OCI-LY7 (cell line): ENCODE measurements around the gene NAV2. TPM values are rescaled to one million over a fixed set of nuclear protein-coding genes. Genes with fewer than 3 reads are reported as not detected.

Experiments used
- BruUV-seq: library from RNA; stranded (reverse); fragments of 400-500 nt; replicated peaks from 2 replicates; lab custom pipeline; 2021; lab: Mats Ljungman, UMichigan
- CTCF ChIA-PET: fragments of 300-600 bp; sonication (Branson Sonifier 250); formaldehyde crosslinking; loops from one replicate; lab custom pipeline; 2022; ENCODE audit warnings: antibody characterized with exemption; ENCODE audit not compliant: unreplicated experiment; lab: Charles Lee
- POLR2A ChIA-PET: fragments of 300-600 bp; sonication (Branson Sonifier 250); formaldehyde crosslinking; loops from one replicate; lab custom pipeline; 2022; ENCODE audit warnings: antibody characterized with exemption; lab: Charles Lee
- DNase-seq: peaks from one replicate; pipeline ENCODE4 v3.0.0-alpha.2; 2015; ENCODE audit warnings: low spot score
- H2AFZ ChIP-seq: fragments of 200-600 bp; sonication (generic), shearing (Covaris generic); 2 replicates; pipeline ENCODE4 v1.6.1; 2014; ENCODE audit warnings: mild to moderate bottlenecking, antibody characterized with exemption, low read length, moderate library complexity
- H3K27ac ChIP-seq: fragments of 200-600 bp; sonication (generic); 2 replicates; pipeline ENCODE4 v1.5.1; 2014; ENCODE audit warnings: mixed run types, low read depth, mild to moderate bottlenecking, moderate library complexity, low read length, inconsistent platforms; ENCODE audit not compliant: poor library complexity, severe bottlenecking
- H3K36me3 ChIP-seq: fragments of 200-600 bp; sonication (generic); 2 replicates; pipeline ENCODE4 v1.6.1; 2014; ENCODE audit warnings: mild to moderate bottlenecking, antibody characterized with exemption, low read length, moderate library complexity, mixed read lengths; ENCODE audit not compliant: insufficient read depth
- H3K4me1 ChIP-seq: fragments of 200-600 bp; sonication (generic); 2 replicates; pipeline ENCODE4 v1.5.1; 2014; ENCODE audit warnings: mild to moderate bottlenecking, low read length; ENCODE audit not compliant: insufficient read depth, poor library complexity, severe bottlenecking
- H3K4me2 ChIP-seq: fragments of 200-600 bp; sonication (generic); 2 replicates; pipeline ENCODE4 v1.6.1; 2014; ENCODE audit warnings: mild to moderate bottlenecking, low read length
- H3K4me3 ChIP-seq: fragments of 200-600 bp; sonication (generic); 2 replicates; pipeline ENCODE4 v1.5.1; 2014; ENCODE audit warnings: mild to moderate bottlenecking, low read depth, low read length; ENCODE audit not compliant: poor library complexity, severe bottlenecking
- H3K79me2 ChIP-seq: fragments of 200-600 bp; sonication (generic); 2 replicates; pipeline ENCODE4 v1.6.1; 2016; ENCODE audit warnings: low read depth, mild to moderate bottlenecking, low read length, moderate library complexity, mixed read lengths; ENCODE audit not compliant: insufficient read depth
- H3K9me2 ChIP-seq: fragments of 200-600 bp; sonication (generic); 2 replicates; pipeline ENCODE4 v1.6.1; 2016; ENCODE audit warnings: mild to moderate bottlenecking, low read length, mixed read lengths; ENCODE audit not compliant: insufficient read depth
- H3K9me3 ChIP-seq: fragments of 200-600 bp; sonication (generic); 2 replicates; pipeline ENCODE4 v1.6.1; 2014; ENCODE audit warnings: mild to moderate bottlenecking, mixed run types, low read length, mixed read lengths
- H4K20me1 ChIP-seq: fragments of 200-600 bp; sonication (generic); 2 replicates; pipeline ENCODE4 v1.6.1; 2014; ENCODE audit warnings: mild to moderate bottlenecking, antibody characterized with exemption, low read length, moderate library complexity, mixed read lengths; ENCODE audit not compliant: insufficient read depth
- EZH2phosphoT487 ChIP-seq: fragments of 200-600 bp; sonication (generic); IDR thresholded peaks from 2 replicates; pipeline ENCODE4 v1.6.1; 2018; ENCODE audit warnings: low read depth, borderline replicate concordance, mild to moderate bottlenecking, mixed run types, antibody characterized with exemption, low read length, moderate library complexity, mixed read lengths
- intact Hi-C: fragments of 100-400 bp; cut with micrococcal nuclease; formaldehyde crosslinking; loops from one replicate; pipeline ENCODE4 v1.10.0; 2022; ENCODE audit not compliant: unreplicated experiment
- total RNA-seq, 2 experiments: library from RNA; depleted of rRNA in 1 of 2; stranded (reverse); fragments of >200 nt in 1 of 2; shearing (Covaris generic) in 1 of 2; gene quantifications; 2 replicates each; pipeline ENCODE4 v1.2.3, GENCODE V29; 2014 to 2022
- TF ChIP-seq, protein P1 (sequence below): fragments of 200-600 bp; sonication (generic); conservative IDR thresholded peaks from 2 replicates; pipeline ENCODE4 v1.5.1; 2014; ENCODE audit warnings: mild to moderate bottlenecking, antibody characterized with exemption, low read length, moderate library complexity, mixed read lengths

NAV2 gene
- total RNA-seq, 2 experiments from 2014 or later, result 0.06 to 0.68 TPM

DNA sequence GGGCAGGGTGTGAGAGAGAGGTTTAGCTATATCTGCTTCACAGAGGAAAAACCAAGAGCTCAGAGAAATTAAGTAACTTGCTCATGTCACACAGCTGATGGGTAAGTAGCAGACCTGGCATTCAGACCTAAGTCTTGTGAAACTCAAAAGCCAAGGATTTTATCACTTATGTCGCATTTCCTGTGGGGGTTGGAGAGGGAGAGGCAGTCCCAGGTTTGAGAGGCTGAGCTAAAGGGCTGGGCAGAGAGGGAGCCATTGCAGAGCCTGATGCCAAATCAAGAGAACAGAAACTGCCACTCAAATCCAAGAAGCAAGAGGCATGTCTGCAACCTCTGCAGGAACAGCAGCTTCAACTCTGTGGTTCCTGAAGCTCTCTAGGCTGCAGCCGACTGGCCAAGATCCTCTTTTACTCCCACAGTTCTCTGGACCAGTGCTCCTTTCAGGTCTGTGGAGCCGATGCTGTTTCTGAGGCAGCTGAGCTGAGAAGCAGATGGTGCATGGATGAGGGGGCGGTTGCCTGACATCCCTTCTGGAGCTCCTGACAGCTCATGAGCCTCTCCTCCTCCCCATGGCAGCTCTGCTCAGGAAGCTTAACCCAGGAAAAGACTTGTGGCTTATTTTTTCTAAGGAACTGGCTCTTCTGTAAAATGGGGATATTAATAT, 47.6 kb upstream of the NAV2 start:
- no peaks in the 10 kb centered on the region for H3K36me3 ChIP-seq
- TF ChIP-seq, protein P1, sequence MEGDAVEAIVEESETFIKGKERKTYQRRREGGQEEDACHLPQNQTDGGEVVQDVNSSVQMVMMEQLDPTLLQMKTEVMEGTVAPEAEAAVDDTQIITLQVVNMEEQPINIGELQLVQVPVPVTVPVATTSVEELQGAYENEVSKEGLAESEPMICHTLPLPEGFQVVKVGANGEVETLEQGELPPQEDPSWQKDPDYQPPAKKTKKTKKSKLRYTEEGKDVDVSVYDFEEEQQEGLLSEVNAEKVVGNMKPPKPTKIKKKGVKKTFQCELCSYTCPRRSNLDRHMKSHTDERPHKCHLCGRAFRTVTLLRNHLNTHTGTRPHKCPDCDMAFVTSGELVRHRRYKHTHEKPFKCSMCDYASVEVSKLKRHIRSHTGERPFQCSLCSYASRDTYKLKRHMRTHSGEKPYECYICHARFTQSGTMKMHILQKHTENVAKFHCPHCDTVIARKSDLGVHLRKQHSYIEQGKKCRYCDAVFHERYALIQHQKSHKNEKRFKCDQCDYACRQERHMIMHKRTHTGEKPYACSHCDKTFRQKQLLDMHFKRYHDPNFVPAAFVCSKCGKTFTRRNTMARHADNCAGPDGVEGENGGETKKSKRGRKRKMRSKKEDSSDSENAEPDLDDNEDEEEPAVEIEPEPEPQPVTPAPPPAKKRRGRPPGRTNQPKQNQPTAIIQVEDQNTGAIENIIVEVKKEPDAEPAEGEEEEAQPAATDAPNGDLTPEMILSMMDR, result no peak
- TF ChIP-seq EZH2phosphoT487, result no peak
- no peak for DNase-seq
- H3K79me2 ChIP-seq, result no peaks in the 10 kb centered on the region
- no peak overlapping the region for H3K4me3 ChIP-seq
- no peaks in the 10 kb centered on the region for H3K9me3 ChIP-seq
- H2AFZ ChIP-seq, result no peak overlapping the region
- no peaks in the 10 kb centered on the region for H4K20me1 ChIP-seq
- H3K27ac ChIP-seq, result no peak overlapping the region
- H3K4me1 ChIP-seq, result no peaks in the 10 kb centered on the region
- no peaks in the 10 kb centered on the region for H3K9me2 ChIP-seq
- intact Hi-C loops, result no loop called here
- BruUV-seq, result no TSS peak
- no peak overlapping the region for H3K4me2 ChIP-seq
- ChIA-PET CTCF (no interaction called here), POLR2A (interaction anchor here (0.8 to 1.1 kb wide), 2 partner anchors 10 to 563 kb away, joined by 3 to 4 read pairs; no protein-coding TSS in a partner anchor)

DNA sequence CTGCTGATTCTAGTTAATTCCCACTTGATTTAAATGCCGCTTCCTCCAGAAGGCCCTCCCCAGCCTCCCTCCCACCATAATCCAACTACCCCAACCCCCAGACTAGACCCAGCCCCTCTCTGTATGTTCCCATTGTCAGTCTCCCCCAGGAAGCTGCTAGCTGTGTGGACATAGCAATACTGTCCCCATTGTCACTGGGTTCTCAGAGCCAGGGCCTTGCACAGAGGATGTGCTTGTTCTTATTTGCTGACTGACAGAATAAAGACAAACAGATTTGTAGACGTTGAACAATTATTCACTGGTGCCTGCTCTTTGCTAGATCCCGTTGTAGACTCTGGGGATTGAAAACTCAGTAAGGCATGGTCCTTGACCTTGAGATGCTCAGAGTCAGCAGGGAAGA, 45.7 kb upstream of the NAV2 start:
- Histone ChIP-seq H3K27ac (no peak overlapping the region), H3K9me2 (no peaks in the 10 kb centered on the region), H3K4me3 (no peak overlapping the region), H3K4me1 (no peaks in the 10 kb centered on the region), H4K20me1 (no peaks in the 10 kb centered on the region), H2AFZ (no peak overlapping the region), H3K79me2 (no peaks in the 10 kb centered on the region), H3K36me3 (no peaks in the 10 kb centered on the region), H3K9me3 (no peaks in the 10 kb centered on the region), H3K4me2 (no peak overlapping the region)
- BruUV-seq, result no TSS peak
- intact Hi-C loops, result no loop called here
- DNase-seq, result no peak
- ChIA-PET POLR2A (no interaction called here), CTCF (no interaction called here)
- no peak for TF ChIP-seq EZH2phosphoT487
- TF ChIP-seq, protein P1, result no peak

DNA sequence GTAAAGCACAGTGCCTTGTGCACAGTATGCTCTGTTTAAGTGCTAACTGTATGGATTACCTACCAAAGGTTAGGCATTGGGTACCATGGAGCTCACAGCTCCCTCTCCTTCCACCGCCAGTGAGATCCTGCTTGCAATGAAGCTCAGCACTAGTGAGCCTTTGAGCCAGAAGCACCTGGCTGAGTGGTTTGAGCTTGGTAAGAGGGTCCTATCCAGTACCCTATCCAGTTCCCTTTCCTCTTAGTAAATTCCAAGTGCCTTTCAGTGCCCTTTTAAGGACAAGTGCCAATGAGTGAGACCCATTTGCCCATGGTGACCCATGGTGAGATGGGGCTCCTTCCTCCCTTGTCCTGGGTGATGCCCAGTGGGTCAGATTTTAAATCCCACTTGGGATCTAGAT, 43.1 kb upstream of the NAV2 start:
- DNase-seq, result no peak
- POLR2A ChIA-PET, result interaction anchor here (0.6 to 1.0 kb wide), 2 partner anchors 19 to 613 kb away, joined by 4 read pairs; no protein-coding TSS in a partner anchor
- CTCF ChIA-PET, result no interaction called here
- no peak overlapping the region for H2AFZ ChIP-seq
- H3K4me2 ChIP-seq, result no peak overlapping the region
- H3K36me3 ChIP-seq, result no peaks in the 10 kb centered on the region
- no TSS peak for BruUV-seq
- H3K9me2 ChIP-seq, result no peaks in the 10 kb centered on the region
- no peaks in the 10 kb centered on the region for H3K9me3 ChIP-seq
- no peak overlapping the region for H3K27ac ChIP-seq
- H4K20me1 ChIP-seq, result no peaks in the 10 kb centered on the region
- H3K4me1 ChIP-seq, result no peaks in the 10 kb centered on the region
- no peak for TF ChIP-seq EZH2phosphoT487
- TF ChIP-seq, protein P1, result no peak
- H3K79me2 ChIP-seq, result no peaks in the 10 kb centered on the region
- no peak overlapping the region for H3K4me3 ChIP-seq
- intact Hi-C loops, result no loop called here
